HG02763 (cell line): ENCODE measurements around the gene USP6.
"Not testable (repeated sequence)": the region's sequence is repeated elsewhere in the genome, so short reads cannot be mapped to it uniquely, and the experiment has no call there.

Source experiments
- ATAC-seq: cut with Tn5 transposase; IDR thresholded peaks from one replicate; pipeline ENCODE4 v1.9.1; 2021; ENCODE audit warnings: mild to moderate bottlenecking, moderate library complexity; ENCODE audit not compliant: unreplicated experiment

The USP6 gene

DNA sequence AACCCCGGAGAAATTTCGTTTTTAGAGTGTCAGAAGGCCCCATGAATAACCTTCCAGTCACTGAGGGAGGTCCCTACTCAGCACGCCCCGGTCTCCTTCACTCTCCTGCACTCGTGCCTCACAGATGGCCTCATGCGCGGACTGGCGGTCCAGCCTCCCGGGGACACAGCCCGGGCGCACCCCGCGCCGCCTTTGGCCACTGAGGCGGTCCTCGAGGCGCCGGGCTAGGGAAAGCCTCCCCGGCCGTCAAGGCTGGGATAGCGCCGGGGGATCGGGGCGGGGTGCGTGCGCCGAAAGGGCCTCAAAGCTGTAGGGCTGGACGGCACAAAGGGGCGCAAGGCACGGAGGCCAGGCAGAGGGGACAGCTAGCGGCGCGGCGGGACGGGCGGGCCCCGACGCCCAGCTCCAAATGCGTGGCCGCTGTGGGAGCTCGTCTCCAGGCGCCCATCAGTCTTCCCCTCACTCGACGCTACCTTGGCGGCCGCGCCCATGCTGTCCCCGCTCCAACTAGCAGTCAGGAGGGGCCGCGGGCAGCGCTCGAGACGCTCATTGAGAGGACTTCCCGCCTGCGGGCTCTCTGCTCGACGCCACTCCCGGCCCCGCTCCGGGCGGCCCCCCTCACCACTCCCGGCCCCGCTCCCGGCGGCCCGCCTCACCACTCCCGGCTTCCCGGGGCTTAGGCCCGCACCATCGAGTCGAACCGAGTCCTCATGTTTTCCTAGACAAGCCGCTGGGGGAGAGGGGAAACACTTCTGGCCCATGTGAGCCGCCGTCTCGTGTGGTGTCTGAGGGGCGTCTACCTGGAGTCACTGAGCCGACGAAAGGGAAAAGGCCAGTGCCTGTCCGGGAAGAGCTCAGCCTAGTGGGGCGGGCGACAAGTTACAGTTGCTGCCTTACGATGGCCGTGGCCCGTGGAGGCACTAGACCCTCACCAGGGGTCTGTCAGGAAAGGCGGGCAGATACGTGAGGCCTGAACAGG lies at the start of gene USP6:
TSS of gene USP6 (plus strand) at position 360 of the 979 bp plus-strand sequence. CDS start 14,336 bp downstream, outside the sequence.
- ATAC-seq: no peak

DNA sequence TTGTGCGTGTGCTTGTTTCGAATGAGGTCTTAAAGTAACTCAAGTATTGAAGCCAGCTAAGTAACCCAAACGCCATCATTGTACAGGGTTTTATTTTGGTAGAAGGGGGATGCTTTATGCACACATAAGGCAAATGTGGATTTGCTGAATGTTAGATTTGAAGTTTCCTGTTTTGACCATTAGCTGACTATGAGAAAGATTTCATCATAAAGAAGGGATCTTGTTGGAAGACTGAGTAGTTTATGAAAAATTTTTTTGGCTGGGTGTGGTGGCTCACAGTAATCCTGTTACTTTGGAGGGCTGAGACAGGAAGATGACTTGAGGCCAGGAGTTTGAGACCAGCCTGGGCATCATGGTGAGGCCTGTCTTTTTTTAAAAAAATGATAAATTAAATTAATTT lies 47.6 kb upstream of the USP6 start:
- no peak for ATAC-seq

DNA sequence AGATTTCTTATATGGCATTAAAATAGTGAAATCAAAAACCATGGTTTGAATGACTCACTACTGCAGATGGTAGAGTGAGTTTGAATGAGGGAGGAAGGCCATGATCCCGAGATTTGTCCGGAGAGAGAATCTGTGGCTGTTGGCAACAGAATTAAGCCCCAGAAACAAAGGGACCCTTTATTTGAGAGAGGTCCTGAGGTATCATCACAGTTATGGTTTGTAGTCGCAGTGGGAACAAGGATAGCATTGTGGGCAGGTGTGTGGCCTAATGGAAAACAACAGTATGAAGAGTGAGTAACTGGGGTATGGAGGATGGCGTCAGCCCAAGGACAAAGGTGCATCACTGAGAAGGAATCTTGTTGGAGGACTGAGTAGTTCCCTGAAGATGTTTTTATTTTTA lies 46.1 kb upstream of the USP6 start:
- ATAC-seq: no peak

DNA sequence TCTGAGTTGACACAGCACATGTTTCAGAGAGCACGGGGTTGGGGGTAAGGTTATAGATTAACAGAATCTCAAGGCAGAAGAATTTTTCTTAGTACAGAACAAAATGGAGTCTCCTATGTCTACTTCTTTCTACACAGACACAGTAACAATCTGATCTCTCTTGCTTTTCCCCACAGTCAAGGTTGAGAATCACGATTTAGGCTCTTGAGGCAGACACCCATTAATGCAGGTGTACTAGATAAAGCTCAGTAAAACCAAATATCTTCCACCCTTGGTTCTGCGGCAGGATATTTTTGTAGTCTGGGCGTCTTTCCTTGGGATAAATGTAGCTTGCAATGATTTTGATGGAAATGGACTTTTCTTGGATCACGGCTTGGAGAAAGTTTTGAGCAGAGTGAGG lies 40.4 kb upstream of the USP6 start:
- not testable (repeated sequence) for ATAC-seq

DNA sequence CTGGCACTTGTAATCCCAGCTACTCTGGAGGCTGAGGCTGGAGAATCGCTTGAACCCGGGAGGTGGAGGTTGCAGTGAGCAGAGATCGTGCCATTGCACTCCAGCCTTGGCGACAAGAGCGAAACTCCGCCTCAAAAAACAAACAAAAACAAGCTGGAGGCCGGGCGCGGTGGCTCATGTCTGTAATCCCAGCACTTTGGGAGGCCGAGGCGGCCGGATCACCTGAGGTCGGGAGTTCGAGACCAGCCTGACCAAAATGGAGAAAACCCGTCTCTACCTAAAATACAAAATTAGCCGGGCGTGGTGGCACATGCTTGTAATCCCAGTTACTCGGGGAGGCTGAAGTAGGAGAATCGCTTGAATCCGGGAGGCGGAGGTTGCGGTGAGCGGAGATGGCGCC lies 38.6 kb upstream of the USP6 start:
- not testable (repeated sequence) for ATAC-seq

DNA sequence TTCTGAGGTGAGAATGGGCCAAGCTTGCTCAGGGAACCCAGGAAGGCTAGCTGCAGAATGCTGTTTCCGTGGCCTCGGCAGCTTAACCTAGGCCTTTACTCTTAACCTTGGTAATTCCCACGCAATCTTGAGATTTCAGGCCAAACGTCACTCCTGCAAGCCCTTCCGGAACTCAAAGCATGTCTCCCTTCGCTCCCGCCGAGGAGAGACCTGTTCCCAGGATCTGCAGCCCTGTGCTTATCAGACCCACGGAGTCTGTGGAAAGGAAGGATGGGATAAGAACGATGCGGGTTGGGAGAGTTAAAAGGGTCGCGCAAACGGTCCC lies 38.1 kb upstream of the USP6 start:
- ATAC-seq: no peak

DNA sequence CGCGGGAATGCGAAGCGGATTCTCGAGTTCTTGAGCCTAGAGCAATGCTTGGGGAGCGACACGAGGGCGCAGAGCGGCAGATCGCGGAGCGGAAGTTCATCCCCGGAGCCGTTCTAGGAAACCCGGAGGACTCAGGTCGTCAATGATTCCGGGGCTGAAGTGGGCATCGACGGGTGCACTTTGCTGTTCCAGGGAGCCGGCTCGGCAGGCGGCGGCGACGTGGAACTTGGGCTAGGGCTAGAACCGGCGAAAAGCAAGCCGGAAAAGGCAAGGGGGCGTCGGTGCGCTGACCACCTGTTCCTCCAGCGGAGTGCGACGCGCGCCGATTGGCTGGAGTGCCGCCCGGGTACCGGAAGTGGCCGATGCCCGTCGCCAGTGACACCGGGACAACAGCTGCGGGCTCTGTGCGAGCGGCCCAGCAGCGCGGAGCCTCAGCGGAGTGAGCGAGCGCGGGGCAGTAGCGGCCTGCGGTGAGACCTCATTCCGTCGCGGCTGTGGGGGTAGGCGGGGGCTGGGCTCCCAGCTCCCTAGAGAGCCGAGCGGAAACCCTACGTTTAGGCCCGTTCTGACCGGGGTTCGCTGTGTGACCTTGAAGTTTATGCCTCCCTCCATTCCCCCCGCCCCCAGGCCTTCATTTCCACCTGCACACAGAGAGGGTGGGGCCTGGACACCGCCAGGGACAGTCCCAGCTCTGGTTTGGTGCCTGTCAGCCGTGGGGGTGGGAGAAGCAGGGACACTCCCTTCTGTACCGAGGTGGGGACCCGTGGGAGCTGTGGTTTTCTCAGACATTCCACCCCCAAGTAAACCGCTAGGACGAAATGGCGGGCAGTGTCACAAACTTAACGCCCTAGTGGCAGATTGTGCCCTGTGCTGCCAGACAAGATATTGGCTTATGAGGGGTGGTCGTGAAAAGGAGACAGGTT lies 37.5 kb upstream of the USP6 start, which contains the start of gene ZFP3:
TSS of gene ZFP3 (plus strand) at position 362 of the 923 bp plus-strand sequence. CDS start 13,038 bp downstream, outside the sequence.
- peak; percentile 82 for ATAC-seq

DNA sequence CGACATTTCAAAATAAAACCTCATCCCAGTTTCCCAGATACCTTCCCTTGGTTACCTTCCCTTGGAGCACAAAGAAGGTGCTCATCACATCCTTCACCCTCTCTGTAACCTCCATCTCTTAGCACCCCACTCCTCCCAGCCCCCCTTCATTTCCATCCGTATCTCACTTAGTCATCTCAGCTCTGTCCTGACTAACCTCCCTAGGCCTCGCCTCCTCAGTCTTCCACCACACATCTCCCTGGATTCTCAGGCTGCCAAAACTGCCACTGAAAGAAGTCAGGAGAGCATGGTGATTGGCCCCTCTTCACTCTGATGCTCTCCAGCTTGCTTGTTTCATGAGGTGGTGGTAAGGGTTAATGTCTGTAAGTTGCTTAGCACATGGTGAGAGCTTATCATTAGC lies 35.2 kb upstream of the USP6 start:
- no peak for ATAC-seq

DNA sequence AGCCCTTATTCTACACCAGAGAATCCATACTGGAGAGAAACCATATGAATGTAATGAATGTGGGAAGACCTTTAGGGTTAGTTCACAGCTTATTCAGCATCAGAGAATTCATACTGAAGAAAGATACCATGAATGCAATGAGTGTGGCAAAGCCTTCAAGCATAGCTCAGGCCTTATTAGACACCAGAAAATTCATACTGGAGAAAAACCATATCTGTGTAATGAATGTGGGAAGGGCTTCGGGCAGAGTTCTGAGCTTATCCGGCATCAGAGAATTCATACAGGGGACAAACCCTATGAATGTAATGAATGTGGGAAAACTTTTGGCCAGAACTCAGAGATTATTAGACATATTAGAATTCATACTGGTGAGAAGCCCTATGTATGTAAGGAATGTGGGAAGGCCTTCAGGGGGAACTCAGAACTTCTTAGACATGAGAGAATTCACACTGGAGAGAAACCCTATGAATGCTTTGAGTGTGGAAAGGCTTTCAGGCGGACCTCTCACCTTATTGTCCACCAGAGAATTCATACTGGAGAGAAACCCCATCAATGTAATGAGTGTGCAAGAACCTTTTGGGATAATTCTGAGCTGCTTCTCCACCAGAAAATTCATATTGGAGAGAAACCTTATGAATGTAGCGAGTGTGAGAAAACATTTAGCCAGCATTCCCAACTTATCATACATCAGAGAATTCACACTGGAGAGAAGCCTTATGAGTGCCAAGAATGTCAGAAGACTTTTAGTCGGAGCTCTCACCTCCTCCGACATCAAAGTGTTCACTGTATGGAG lies 23.4 kb upstream of the USP6 start:
- no peak for ATAC-seq

DNA sequence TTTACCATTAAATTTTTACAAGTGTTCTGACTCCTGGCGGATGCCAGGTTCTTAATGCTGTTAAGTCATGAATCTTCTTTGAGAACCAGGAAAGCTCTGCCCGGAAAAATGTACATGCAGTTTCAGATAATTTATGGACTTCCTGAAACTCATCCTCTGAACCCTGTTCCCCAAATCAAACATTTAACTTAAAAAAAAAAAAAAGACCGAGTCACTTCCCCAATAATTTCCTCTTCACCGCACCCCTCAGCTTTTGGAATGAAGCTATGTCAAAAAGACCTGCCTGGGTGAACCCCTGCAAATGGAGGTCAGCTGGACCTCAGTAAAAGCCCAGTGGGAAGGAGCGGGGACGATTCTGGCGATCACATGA lies 19.1 kb upstream of the USP6 start:
- no peak for ATAC-seq

DNA sequence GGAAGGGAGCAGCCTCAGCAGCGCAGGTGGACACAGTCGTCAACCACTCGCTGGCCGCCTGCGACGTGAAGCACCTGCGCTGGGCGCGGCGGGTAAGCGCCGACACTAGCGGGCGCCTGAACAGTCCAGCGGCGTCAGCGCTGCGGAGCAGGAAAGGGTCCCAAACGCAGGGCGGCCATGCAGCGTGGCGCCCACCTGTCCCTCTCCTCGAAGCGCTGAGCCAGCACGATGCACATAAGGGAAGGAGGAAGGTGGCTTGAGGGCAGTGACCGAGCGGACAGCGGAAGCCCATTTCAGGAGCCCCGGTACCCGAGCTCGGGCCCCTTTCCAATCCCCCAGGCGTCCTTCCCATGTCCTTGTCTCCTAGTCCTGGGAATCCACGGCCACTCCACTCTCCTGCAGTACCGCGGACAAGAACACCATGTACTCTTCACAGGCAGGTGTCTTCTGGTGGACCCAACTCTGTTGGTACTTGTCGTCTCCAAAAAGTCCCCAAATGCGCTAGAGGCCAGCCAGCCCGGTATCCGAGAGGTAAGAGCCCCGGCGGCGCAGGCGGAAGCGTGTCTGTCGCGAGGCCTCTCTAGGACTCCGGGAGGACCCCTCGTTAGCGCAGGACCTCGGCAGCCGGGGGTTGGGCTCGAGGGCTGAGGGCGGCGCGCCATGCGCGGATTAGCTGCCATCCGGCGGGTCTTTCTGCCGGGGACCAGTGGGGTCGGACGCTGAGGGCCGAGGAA lies 18.6 kb upstream of the USP6 start:
- no peak for ATAC-seq

DNA sequence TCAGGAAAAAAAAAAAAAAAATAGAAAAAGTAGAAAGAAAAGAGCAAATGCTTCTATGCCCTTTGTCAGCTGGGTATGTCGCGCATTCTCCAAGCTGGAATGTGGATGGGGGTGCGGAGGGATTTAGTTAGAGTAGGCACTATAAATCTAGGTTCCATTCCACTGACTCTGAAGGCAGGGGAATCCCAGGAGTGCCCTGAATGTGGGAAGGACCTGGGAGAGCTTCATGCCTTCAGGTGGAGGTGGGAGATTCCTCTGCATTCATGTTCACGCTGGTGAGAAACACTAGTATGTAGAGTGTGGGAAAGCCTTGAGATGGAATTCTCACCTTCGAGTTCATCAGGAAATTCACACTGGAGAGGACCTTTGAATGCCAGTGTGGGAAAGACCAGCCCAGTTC lies 16.6 kb upstream of the USP6 start:
- no peak for ATAC-seq

DNA sequence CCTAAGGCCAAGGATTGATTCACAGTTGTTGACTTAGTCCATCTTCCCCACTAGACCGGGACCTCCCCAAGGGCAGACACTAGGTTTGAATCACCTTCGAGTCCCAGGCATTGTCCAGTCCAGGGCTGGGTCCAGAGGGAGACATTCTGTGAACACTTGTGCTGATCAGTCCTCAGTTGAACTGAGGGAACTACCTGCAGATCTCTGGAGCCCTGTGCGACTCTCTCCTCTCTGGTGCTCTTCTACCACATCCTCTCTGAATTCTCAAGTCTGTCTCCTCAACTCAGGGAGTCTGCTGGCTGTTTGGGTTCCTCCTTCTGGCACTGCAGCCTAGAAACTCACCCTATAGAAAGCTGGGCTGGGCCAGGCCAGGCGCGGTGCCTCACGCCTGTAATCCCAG lies 15.0 kb upstream of the USP6 start:
- no peak for ATAC-seq

DNA sequence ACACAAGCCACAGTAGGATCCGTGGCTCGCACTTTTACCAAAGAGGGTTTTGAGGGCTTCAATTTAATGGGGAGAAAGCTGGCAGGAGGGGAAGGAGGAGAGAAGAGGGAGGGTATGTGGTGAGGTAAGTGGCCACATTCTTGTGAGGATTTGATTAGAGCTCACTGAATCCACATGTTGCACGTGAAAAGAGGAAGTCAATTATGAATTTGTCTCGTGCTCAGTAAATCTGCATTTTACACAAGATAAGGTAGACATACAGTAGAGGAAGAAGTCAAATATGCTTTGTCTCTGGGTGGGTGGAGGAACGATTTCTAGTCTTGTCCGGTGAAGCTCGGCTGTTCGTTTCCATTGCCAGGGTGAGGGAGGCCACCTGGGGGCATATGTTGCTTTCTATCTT lies 5.0 kb upstream of the USP6 start:
- no peak for ATAC-seq

DNA sequence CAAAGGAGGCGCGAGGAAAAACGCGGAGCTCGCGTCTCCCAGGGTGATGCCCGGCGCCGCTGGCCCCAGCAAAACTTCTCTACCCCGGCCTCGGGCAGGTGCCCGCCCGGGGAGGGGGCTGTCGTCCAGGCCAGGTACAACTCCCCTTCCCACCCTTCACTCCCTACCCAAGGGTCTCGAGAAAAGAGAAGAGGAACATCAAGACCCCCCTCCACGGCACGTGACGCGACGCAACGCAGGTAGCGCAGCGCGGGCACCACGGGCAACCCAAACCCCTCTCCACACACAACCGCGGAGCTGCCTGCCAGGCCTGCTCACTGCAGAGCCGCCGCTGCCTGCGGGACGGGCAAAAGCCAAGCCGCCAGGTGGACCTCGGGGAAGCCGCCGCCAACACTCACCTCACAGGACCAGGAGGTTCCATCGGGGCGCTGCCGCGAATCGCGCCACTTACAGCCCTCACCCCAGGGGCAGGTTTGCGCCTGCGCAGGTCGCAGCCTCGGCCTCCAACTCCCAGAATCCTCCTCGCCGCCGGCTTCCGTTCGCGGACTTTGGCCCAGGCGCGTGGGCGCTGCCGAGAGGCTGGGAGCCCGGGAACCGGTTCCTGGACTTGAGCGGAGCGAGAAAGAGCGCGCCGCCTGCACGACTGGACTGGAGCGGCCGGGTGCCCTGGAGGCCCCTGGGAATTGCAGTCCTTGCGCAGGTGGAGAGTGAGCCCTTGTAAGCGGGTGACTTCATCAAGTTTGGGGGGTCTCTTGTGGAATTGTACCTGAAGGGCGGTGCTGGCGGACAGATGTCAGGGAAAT lies 4.2 kb upstream of the USP6 start, which contains the start of gene ZNF232:
TSS of gene ZNF232 (minus strand) at position 477 of the 803 bp plus-strand sequence. CDS start at position 421, 56 bp downstream.
- peak; percentile 84 for ATAC-seq

DNA sequence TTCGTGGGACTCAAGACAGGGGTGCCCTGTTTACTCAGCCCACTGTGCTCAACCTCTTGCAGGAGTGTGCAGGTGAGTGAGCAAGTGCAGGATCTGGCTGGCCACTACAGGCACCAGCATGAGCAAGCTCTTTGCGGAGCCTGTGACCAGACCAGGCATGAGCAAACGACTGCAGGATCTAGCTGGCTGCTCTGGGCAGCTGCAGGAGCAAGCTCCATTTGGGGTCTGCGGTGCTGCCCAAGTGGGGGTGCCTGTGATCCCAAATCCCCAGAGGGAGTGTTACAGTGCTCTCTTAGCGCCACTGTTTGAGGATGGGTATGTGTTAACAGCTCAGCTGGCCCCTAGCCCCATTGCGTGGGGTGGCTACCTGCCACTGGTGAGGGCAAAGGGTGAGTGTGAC lies 2.4 kb downstream of the USP6 start:
- no peak for ATAC-seq

DNA sequence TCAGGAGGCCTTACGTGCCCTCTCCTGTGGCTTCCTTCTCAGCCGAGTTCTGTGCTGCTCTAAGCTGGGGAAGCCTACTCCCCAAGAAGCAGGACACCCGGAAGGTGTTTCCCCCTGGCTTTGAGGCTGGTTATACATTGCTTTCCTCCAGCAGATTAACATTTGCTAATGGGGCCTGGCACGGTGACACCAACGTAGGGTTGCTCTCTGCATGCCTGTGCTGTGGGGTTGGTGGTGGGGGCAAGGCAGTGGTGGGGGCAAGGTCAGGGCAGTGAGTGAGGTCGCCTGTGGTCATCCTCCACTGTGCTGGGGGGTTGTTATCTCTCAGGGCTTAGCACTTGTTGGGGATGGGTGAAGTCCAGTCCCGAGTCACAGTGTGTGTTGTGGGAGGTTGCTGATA lies 4.2 kb downstream of the USP6 start:
- ATAC-seq: no peak

DNA sequence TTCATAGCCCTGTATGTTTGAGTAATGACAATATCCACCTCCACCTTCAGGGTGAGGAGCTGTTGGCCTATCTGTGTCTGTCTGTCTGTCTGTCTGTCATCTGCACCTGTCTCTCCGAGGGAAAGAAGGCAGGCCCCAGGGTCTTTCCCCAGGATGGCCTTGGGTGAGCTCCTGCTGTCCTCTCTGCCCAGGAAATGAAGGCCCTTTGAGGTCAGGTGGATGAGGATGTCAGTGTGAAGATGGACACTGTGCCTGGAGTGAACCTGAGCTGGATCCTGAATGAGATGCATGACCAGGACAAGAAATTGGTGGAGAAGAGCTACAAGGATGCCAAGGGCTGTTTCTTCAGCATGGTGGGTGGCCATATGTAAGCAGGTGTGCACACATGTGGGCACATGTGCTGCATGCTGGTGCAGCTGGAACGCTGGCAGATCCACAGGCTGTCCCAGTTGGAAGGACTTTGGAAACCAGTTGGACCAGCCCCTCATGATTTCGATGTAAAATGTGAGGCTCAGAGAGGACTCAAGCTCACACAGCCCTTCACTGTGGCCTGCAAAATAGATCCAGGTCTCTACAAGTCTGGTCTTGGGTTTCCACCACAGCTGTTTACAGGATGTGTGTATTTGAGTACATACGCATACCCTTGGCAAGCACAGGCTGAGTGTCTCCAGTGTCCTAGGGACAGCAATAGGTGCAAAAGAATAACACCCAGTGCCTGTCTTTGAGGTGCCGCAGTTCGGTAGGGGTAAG lies 4.8 kb downstream of the USP6 start:
- ATAC-seq: not testable (repeated sequence)
